K562 (cell line): Measurements from ENCODE around the gene PNPO. TPM values are rescaled to one million over a fixed set of nuclear protein-coding genes. Genes with fewer than 3 reads are reported as not detected.

Experiments
- MAZ ChIP-seq, 2 experiments: fragments of 450-650 bp in 1 of 2; sonication (generic) in 1 of 2; formaldehyde crosslinking; IDR thresholded peaks in 1 of 2; conservative IDR thresholded peaks in 1 of 2; 2 replicates each; pipeline versions ENCODE4 v1.4.0 to v1.5.0; 2020; ENCODE audit warnings: mild to moderate bottlenecking in 1 of 2, missing genetic modification reagents in 1 of 2
- PHB2 ChIP-seq: fragments of 450-650 bp; IDR thresholded peaks from 2 replicates; pipeline ENCODE4 v1.6.1; 2017; ENCODE audit warnings: low read depth
- SOX6 ChIP-seq: fragments of 450-650 bp; IDR thresholded peaks from 2 replicates; pipeline ENCODE4 v1.6.1; 2014; ENCODE audit warnings: mild to moderate bottlenecking
- XRCC4 ChIP-seq: IDR thresholded peaks from one replicate; pipeline ENCODE4 v1.6.1; 2011; ENCODE audit not compliant: insufficient read depth, insufficient read length; ENCODE audit errors: extremely low read depth
- ZNF165 ChIP-seq: fragments of 250-450 bp; sonication (Bioruptor Pico); IDR thresholded peaks from 2 replicates; pipeline ENCODE4 v1.4.0; 2020; ENCODE audit warnings: borderline replicate concordance
- polyA plus RNA-seq, 8 experiments: library from polyadenylated mRNA; depleted of rRNA in 4 of 8; stranded (reverse) in 5 of 8; unstranded in 3 of 8; fragments of >200 nt; fragmentation: Nextera tagmentation in 2 of 8; fragmentation: Illumina TruSeq in 1 of 8; extraction: Ambion mirVana in 2 of 8; extraction: Trizol in 1 of 8; gene quantifications; 2 replicates each; pipeline versions ENCODE4 v1.2.1 to v1.2.3, GENCODE V29; 2011 to 2014; ENCODE audit warnings: inconsistent platforms in 1 of 8, missing spikeins in 1 of 8
- total RNA-seq, 7 experiments: library from RNA; depleted of rRNA in 6 of 7; stranded (reverse); fragments of >200 nt in 6 of 7; fragmentation: Illumina TruSeq in 2 of 7; extraction: Trizol in 2 of 7; gene quantifications; 2 replicates each; pipeline versions ENCODE4 v1.2.1 to v1.2.3, GENCODE V29; 2011 to 2021; ENCODE audit warnings: low replicate concordance in 1 of 7
- TF ChIP-seq, protein P1 (sequence below): fragments of 450-650 bp; IDR thresholded peaks from 2 replicates; pipeline ENCODE4 v1.6.1; 2016; ENCODE audit warnings: low read depth
- TF ChIP-seq, protein P2 (sequence below), 3 experiments: IDR thresholded peaks in 2 of 3; conservative IDR thresholded peaks in 1 of 3; 2 replicates each; pipeline ENCODE4 v1.5.1; 2011 to 2012; ENCODE audit warnings: low read length in 3 of 3, mild to moderate bottlenecking in 3 of 3, control low read depth in 2 of 3, improper control_type of control experiment in 1 of 3, inconsistent platforms in 1 of 3, low read depth in 1 of 3, mixed read lengths in 1 of 3, moderate library complexity in 1 of 3; ENCODE audit not compliant: insufficient read depth in 2 of 3
- TF ChIP-seq, protein P3 (sequence below): conservative IDR thresholded peaks from 2 replicates; pipeline ENCODE4 v1.6.1; 2011; ENCODE audit warnings: low read depth, mild to moderate bottlenecking, low read length; ENCODE audit not compliant: control insufficient read depth

PNPO gene
- total and polyA plus RNA-seq, 9 of the 15 experiments (the other 6 are each of a cell fraction or from before 2014, with no cell fraction given) = 16.6 to 39.0 (median 27.4) TPM

DNA sequence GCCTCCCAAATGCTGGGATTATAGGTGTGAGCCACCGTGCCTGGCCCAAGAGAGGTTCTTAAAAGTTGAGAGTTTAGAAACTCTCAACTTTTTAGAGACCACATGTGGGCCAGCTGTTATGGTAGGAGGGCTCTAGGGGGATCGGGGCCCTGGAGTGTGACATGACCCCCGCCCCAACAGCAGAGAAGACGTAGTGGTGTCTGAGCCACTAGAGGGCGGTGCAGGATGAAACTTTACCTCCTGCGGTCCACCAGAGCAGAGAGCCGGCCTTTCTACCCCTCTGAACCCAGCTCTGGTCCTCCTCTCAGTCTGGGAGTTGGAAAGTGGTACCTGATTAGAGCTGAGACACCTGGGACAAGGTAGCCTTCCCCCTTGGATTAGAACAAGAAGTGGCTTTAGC, 37.0 kb downstream of the PNPO start (continued):
- TF ChIP-seq, protein P1, sequence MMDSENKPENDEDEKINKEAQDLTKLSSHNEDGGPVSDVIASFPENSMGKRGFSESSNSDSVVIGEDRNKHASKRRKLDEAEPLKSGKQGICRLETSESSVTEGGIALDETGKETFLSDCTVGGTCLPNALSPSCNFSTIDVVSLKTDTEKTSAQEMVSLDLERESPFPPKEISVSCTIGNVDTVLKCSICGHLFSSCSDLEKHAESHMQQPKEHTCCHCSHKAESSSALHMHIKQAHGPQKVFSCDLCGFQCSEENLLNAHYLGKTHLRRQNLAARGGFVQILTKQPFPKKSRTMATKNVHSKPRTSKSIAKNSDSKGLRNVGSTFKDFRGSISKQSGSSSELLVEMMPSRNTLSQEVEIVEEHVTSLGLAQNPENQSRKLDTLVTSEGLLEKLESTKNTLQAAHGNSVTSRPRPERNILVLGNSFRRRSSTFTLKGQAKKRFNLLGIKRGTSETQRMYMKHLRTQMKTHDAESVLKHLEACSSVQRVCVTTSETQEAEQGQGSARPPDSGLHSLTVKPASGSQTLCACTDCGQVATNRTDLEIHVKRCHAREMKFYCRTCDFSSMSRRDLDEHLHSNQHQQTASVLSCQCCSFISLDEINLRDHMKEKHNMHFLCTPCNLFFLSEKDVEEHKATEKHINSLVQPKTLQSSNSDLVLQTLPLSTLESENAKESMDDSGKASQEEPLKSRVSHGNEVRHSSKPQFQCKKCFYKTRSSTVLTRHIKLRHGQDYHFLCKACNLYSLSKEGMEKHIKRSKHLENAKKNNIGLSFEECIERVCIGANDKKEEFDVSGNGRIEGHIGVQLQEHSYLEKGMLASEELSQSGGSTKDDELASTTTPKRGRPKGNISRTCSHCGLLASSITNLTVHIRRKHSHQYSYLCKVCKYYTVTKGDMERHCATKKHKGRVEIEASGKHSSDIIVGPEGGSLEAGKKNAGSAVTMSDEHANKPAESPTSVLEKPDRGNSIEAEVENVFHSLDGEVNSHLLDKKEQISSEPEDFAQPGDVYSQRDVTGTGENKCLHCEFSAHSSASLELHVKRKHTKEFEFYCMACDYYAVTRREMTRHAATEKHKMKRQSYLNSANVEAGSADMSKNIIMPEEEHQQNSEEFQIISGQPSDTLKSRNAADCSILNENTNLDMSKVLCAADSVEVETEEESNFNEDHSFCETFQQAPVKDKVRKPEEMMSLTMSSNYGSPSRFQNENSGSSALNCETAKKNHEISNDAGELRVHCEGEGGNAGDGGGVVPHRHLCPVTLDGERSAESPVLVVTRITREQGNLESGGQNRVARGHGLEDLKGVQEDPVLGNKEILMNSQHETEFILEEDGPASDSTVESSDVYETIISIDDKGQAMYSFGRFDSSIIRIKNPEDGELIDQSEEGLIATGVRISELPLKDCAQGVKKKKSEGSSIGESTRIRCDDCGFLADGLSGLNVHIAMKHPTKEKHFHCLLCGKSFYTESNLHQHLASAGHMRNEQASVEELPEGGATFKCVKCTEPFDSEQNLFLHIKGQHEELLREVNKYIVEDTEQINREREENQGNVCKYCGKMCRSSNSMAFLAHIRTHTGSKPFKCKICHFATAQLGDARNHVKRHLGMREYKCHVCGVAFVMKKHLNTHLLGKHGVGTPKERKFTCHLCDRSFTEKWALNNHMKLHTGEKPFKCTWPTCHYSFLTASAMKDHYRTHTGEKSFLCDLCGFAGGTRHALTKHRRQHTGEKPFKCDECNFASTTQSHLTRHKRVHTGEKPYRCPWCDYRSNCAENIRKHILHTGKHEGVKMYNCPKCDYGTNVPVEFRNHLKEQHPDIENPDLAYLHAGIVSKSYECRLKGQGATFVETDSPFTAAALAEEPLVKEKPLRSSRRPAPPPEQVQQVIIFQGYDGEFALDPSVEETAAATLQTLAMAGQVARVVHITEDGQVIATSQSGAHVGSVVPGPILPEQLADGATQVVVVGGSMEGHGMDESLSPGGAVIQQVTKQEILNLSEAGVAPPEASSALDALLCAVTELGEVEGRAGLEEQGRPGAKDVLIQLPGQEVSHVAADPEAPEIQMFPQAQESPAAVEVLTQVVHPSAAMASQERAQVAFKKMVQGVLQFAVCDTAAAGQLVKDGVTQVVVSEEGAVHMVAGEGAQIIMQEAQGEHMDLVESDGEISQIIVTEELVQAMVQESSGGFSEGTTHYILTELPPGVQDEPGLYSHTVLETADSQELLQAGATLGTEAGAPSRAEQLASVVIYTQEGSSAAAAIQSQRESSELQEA = no peak
- TF ChIP-seq PHB2 (no peak), MAZ (CRISPR knock-in tag; conservative IDR thresholded peaks at IDR 0.05 in 1 of 2, IDR thresholded peaks at IDR 0.05 in 1 of 2) (peak in 1 of 2 experiments; percentile 54; a peak in 2 of 4 replicates), ZNF165 (CRISPR knock-in tag) (no peak), SOX6 (no peak), XRCC4 (no peak)
- TF ChIP-seq, protein P2, sequence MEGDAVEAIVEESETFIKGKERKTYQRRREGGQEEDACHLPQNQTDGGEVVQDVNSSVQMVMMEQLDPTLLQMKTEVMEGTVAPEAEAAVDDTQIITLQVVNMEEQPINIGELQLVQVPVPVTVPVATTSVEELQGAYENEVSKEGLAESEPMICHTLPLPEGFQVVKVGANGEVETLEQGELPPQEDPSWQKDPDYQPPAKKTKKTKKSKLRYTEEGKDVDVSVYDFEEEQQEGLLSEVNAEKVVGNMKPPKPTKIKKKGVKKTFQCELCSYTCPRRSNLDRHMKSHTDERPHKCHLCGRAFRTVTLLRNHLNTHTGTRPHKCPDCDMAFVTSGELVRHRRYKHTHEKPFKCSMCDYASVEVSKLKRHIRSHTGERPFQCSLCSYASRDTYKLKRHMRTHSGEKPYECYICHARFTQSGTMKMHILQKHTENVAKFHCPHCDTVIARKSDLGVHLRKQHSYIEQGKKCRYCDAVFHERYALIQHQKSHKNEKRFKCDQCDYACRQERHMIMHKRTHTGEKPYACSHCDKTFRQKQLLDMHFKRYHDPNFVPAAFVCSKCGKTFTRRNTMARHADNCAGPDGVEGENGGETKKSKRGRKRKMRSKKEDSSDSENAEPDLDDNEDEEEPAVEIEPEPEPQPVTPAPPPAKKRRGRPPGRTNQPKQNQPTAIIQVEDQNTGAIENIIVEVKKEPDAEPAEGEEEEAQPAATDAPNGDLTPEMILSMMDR (IDR thresholded peaks at IDR 0.05 in 2 of 3, conservative IDR thresholded peaks at IDR 0.05 in 1 of 3; ENCODE audit: insufficient read depth in 2 of 3, low read depth in 1 of 3, low read length in 3 of 3) = peak; percentile 72 to 79 (median 78)
- TF ChIP-seq, protein P3, sequence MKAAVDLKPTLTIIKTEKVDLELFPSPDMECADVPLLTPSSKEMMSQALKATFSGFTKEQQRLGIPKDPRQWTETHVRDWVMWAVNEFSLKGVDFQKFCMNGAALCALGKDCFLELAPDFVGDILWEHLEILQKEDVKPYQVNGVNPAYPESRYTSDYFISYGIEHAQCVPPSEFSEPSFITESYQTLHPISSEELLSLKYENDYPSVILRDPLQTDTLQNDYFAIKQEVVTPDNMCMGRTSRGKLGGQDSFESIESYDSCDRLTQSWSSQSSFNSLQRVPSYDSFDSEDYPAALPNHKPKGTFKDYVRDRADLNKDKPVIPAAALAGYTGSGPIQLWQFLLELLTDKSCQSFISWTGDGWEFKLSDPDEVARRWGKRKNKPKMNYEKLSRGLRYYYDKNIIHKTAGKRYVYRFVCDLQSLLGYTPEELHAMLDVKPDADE = no peak
